ENCODE results near the gene CAMK1D. TPM values are rescaled to one million over a fixed set of nuclear protein-coding genes. Genes with fewer than 3 reads are reported as not detected.
"Not testable (repeated sequence)": the region's sequence is repeated elsewhere in the genome, so short reads cannot be mapped to it uniquely, and the experiment has no call there.

The CAMK1D gene
- total RNA-seq, 1 donor: 11.2 TPM

- H3K4me3 ChIP-seq (ENCODE audit: insufficient read depth, low read length): no peak overlapping the region
- peak overlapping the region; percentile 46 for H2AFZ ChIP-seq (ENCODE audit: low read length)
- TF ChIP-seq, protein P1, sequence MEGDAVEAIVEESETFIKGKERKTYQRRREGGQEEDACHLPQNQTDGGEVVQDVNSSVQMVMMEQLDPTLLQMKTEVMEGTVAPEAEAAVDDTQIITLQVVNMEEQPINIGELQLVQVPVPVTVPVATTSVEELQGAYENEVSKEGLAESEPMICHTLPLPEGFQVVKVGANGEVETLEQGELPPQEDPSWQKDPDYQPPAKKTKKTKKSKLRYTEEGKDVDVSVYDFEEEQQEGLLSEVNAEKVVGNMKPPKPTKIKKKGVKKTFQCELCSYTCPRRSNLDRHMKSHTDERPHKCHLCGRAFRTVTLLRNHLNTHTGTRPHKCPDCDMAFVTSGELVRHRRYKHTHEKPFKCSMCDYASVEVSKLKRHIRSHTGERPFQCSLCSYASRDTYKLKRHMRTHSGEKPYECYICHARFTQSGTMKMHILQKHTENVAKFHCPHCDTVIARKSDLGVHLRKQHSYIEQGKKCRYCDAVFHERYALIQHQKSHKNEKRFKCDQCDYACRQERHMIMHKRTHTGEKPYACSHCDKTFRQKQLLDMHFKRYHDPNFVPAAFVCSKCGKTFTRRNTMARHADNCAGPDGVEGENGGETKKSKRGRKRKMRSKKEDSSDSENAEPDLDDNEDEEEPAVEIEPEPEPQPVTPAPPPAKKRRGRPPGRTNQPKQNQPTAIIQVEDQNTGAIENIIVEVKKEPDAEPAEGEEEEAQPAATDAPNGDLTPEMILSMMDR (IDR thresholded peaks at IDR 0.05; ENCODE audit: extremely low read depth, low read depth, low read length): no peak
- H3K36me3 ChIP-seq (ENCODE audit: insufficient read depth, low read length): no peaks in the 10 kb centered on the region
- H3K4me1 ChIP-seq (ENCODE audit: insufficient read depth, low read length): no peaks in the 10 kb centered on the region
- no peak for DNase-seq (ENCODE audit: insufficient read length, low spot score, missing footprints)
- H4K20me1 ChIP-seq (ENCODE audit: insufficient read depth, low read length): no peaks in the 10 kb centered on the region
- no peak overlapping the region for H3K27ac ChIP-seq (ENCODE audit: low read depth, low read length)
- H3K9me3 ChIP-seq (ENCODE audit: low read depth, low read length): no peaks in the 10 kb centered on the region
- peaks cover 14% of the 10 kb centered on the region for H3K27me3 ChIP-seq (ENCODE audit: insufficient read depth, low read length)
- no peak overlapping the region for H3K4me2 ChIP-seq (ENCODE audit: insufficient read depth, low read length)
- no peaks in the 10 kb centered on the region for H3K79me2 ChIP-seq (ENCODE audit: insufficient read depth, low read length)
These were observed 392.0 kb downstream of the CAMK1D start for GRCh38 chr10:12741360-12741804.

DNA sequence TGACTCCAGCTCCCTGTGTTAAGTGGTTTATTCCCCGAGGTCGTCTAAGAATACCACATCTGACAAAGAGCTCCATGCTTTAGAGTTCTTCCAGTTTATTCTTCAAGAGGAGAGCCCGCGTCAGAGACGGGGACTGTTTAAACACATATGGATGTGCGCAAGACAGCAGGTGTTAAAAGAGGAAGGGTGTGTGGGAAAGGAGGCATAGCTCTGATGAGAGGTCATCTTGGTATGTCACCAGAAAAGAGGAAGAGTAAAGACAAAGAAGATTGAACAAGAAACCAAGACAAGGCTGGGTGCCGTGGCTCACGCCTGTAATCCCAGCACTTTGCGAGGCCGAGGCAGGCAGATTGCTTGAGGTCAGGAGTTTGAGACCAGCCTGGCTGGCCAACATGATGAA lies 393.4 kb downstream of the CAMK1D start:
- TF ChIP-seq, protein P1 (IDR thresholded peaks at IDR 0.05; ENCODE audit: extremely low read depth, low read depth, low read length): no peak
- no peaks in the 10 kb centered on the region for H3K79me2 ChIP-seq (ENCODE audit: insufficient read depth, low read length)
- no peak overlapping the region for H2AFZ ChIP-seq (ENCODE audit: low read length)
- no peaks in the 10 kb centered on the region for H3K4me1 ChIP-seq (ENCODE audit: insufficient read depth, low read length)
- no peak overlapping the region for H3K4me2 ChIP-seq (ENCODE audit: insufficient read depth, low read length)
- no peaks in the 10 kb centered on the region for H3K36me3 ChIP-seq (ENCODE audit: insufficient read depth, low read length)
- no peaks in the 10 kb centered on the region for H3K9me3 ChIP-seq (ENCODE audit: low read depth, low read length)
- no peak overlapping the region for H3K4me3 ChIP-seq (ENCODE audit: insufficient read depth, low read length)
- no peak for DNase-seq (ENCODE audit: insufficient read length, low spot score, missing footprints)
- H3K27me3 ChIP-seq (ENCODE audit: insufficient read depth, low read length): peaks cover 12% of the 10 kb centered on the region
- no peaks in the 10 kb centered on the region for H4K20me1 ChIP-seq (ENCODE audit: insufficient read depth, low read length)
- no peak overlapping the region for H3K27ac ChIP-seq (ENCODE audit: low read depth, low read length)

DNA sequence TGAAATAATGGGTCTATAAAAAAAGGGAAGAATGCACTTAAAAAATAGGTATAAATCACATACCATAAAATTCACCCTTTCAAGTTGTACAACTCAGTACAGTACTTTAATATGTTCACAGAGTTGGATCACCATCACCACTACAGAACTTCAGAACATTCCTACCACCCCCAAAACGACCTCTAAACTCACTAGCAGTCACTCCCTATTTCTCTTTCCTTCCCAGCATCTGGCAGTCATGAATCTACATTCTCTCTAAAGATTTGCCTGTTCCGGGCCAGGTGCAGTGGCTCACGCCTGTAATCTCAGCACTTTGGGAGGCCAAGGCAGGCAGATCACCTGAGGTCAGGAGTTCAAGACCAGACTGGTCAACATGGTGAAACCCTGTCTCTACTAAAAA lies 394.1 kb downstream of the CAMK1D start:
- H3K9me3 ChIP-seq (ENCODE audit: low read depth, low read length); H3K36me3 ChIP-seq (ENCODE audit: insufficient read depth, low read length); H3K27ac ChIP-seq (ENCODE audit: low read depth, low read length); H3K4me3 ChIP-seq (ENCODE audit: insufficient read depth, low read length); H4K20me1 ChIP-seq (ENCODE audit: insufficient read depth, low read length); H3K79me2 ChIP-seq (ENCODE audit: insufficient read depth, low read length); H3K4me1 ChIP-seq (ENCODE audit: insufficient read depth, low read length); H2AFZ ChIP-seq (ENCODE audit: low read length); DNase-seq (ENCODE audit: insufficient read length, low spot score, missing footprints); H3K4me2 ChIP-seq (ENCODE audit: insufficient read depth, low read length): not testable (repeated sequence)
- peaks cover 12% of the 10 kb centered on the region for H3K27me3 ChIP-seq (ENCODE audit: insufficient read depth, low read length)

GRCh38 chr10:12743941-12744340 lies 394.6 kb downstream of the CAMK1D start:
- no peak for DNase-seq (ENCODE audit: insufficient read length, low spot score, missing footprints)
- no peaks in the 10 kb centered on the region for H3K79me2 ChIP-seq (ENCODE audit: insufficient read depth, low read length)
- H3K27me3 ChIP-seq (ENCODE audit: insufficient read depth, low read length): peaks cover 12% of the 10 kb centered on the region
- no peak overlapping the region for H2AFZ ChIP-seq (ENCODE audit: low read length)
- no peak overlapping the region for H3K27ac ChIP-seq (ENCODE audit: low read depth, low read length)
- no peaks in the 10 kb centered on the region for H3K9me3 ChIP-seq (ENCODE audit: low read depth, low read length)
- H3K4me3 ChIP-seq (ENCODE audit: insufficient read depth, low read length): no peak overlapping the region
- no peaks in the 10 kb centered on the region for H4K20me1 ChIP-seq (ENCODE audit: insufficient read depth, low read length)
- no peaks in the 10 kb centered on the region for H3K36me3 ChIP-seq (ENCODE audit: insufficient read depth, low read length)
- H3K4me2 ChIP-seq (ENCODE audit: insufficient read depth, low read length): no peak overlapping the region
- H3K4me1 ChIP-seq (ENCODE audit: insufficient read depth, low read length): no peaks in the 10 kb centered on the region
- TF ChIP-seq, protein P1 (IDR thresholded peaks at IDR 0.05; ENCODE audit: extremely low read depth, low read depth, low read length): no peak

Measured in osteoblast (primary cell).